Suppressor macrophage treated with lipopolysaccharide for 4 hours (primary cell): ENCODE measurements around the gene PSMF1.

Experiments used
- DNase-seq: peaks from one replicate; pipeline ENCODE4 v3.0.0-alpha.2; 2020

The PSMF1 gene

GRCh38 chr20:1118336-1119127 lies at the start of gene PSMF1:
PSMF1 (plus strand) TSS chr20:1118602; CDS start chr20:1118774, 172 bp downstream.
- peak; percentile 97 for DNase-seq

- no peak for DNase-seq
Observed at GRCh38 chr20:1072258-1072657, 46.1 kb upstream of the PSMF1 start.

GRCh38 chr20:1075616-1076015 lies 42.8 kb upstream of the PSMF1 start:
- DNase-seq, result peak; percentile 73

- DNase-seq, result peak; percentile 23
Observed at GRCh38 chr20:1081891-1082290, 36.5 kb upstream of the PSMF1 start.

- no peak for DNase-seq
Observed at GRCh38 chr20:1083431-1084080, 34.8 kb upstream of the PSMF1 start.

- DNase-seq, result no peak
Observed at GRCh38 chr20:1085492-1086276, 32.7 kb upstream of the PSMF1 start.

GRCh38 chr20:1086277-1087213 lies 31.9 kb upstream of the PSMF1 start:
- no peak for DNase-seq

- DNase-seq, result no peak
Observed at GRCh38 chr20:1087311-1087905, 31.0 kb upstream of the PSMF1 start.

- no peak for DNase-seq
Observed at GRCh38 chr20:1094751-1095150, 23.7 kb upstream of the PSMF1 start.

- no peak for DNase-seq
Observed at GRCh38 chr20:1101533-1101932, 16.9 kb upstream of the PSMF1 start.

- DNase-seq, result no peak
Observed at GRCh38 chr20:1102016-1102415, 16.4 kb upstream of the PSMF1 start.

- no peak for DNase-seq
Observed at GRCh38 chr20:1103751-1104150, 14.7 kb upstream of the PSMF1 start.

- DNase-seq, result no peak
Observed at GRCh38 chr20:1105599-1106194, 12.7 kb upstream of the PSMF1 start.

GRCh38 chr20:1107176-1107575 lies 11.2 kb upstream of the PSMF1 start:
- DNase-seq, result no peak

GRCh38 chr20:1108437-1108920 lies 9.9 kb upstream of the PSMF1 start:
- DNase-seq, result peak; percentile 67

- DNase-seq, result no peak
Observed at GRCh38 chr20:1112908-1113307, 5.5 kb upstream of the PSMF1 start.

GRCh38 chr20:1118004-1118335 lies 432 bp upstream of the PSMF1 start:
- no peak for DNase-seq

- DNase-seq, result no peak
Observed at GRCh38 chr20:1119128-1119505, 715 bp downstream of the PSMF1 start.

GRCh38 chr20:1119524-1119923 lies 1.1 kb downstream of the PSMF1 start:
- DNase-seq, result no peak

- no peak for DNase-seq
Observed at GRCh38 chr20:1121429-1121828, 3.0 kb downstream of the PSMF1 start.
